Esophagus squamous epithelium (tissue), 5 donors: ENCODE measurements around the gene PLA2G12A. TPM values are rescaled to one million over a fixed set of nuclear protein-coding genes. Genes with fewer than 3 reads are reported as not detected.

Experiments used
- DNase-seq: peaks from one replicate; lab custom pipeline; 2025; lab: John Stamatoyannopoulos, UW
- H3K27ac ChIP-seq, 4 donors: fragments of 200-600 bp; sonication (generic); one replicate each; pipeline ENCODE4 v1.5.1; 2016 to 2019; ENCODE audit warnings: mild to moderate bottlenecking in 1 of 4
- H3K27me3 ChIP-seq, 4 donors: fragments of 200-600 bp; sonication (generic); 1 replicate in 3 of 4; 2 replicates in 1 of 4; pipeline versions ENCODE4 v1.5.1 to v1.6.0; 2017 to 2021; ENCODE audit warnings: antibody characterized with exemption in 1 of 4
- H3K36me3 ChIP-seq, 3 donors: fragments of 200-600 bp; sonication (generic); one replicate each; pipeline ENCODE4 v1.5.1; 2016 to 2019
- H3K4me1 ChIP-seq, 3 donors: fragments of 200-600 bp; sonication (generic); one replicate each; pipeline ENCODE4 v1.5.1; 2017 to 2019
- H3K4me3 ChIP-seq, 4 donors: fragments of 200-600 bp; sonication (generic); 1 replicate in 3 of 4; 2 replicates in 1 of 4; pipeline ENCODE4 v1.5.1; 2016 to 2019; ENCODE audit warnings: mild to moderate bottlenecking in 2 of 4, moderate library complexity in 1 of 4
- H3K9me3 ChIP-seq, 3 donors: fragments of 200-600 bp; sonication (generic); one replicate each; pipeline ENCODE4 v1.5.1; 2016 to 2019
- POLR2A ChIP-seq, 4 donors: fragments of 450-650 bp; IDR thresholded peaks; one replicate each; pipeline ENCODE4 v1.6.1; 2017; ENCODE audit warnings: antibody characterized with exemption in 4 of 4, mild to moderate bottlenecking in 4 of 4, moderate library complexity in 3 of 4
- WGBS, 2 donors: methylation state at CpG; one replicate each; pipeline ENCODE4 v1.1.5; 2018; 5-methylcytosine and 5-hydroxymethylcytosine counted together
- intact Hi-C: fragments of 100-400 bp; cut with DNase I; formaldehyde crosslinking; loops from one replicate; pipeline ENCODE4 v1.15.0; 2022
- total RNA-seq, 4 donors: library from RNA; depleted of rRNA; stranded (reverse); fragments of >200 nt; gene quantifications; one replicate each; pipeline ENCODE4 v1.1.0, GENCODE V29; 2016
- TF ChIP-seq, protein P1 (sequence below), 6 experiments: fragments of 450-650 bp in 4 of 6; fragments of 200-600 bp in 2 of 6; sonication (generic) in 2 of 6; IDR thresholded peaks; one replicate each; pipeline ENCODE4 v1.5.1; 2016 to 2019; ENCODE audit warnings: antibody characterized with exemption in 6 of 6, mild to moderate bottlenecking in 4 of 6, moderate library complexity in 4 of 6
- donor health status: DM: yes; HTN: yes; CAD: no.

PLA2G12A gene
- total RNA-seq, 4 donors from 2014 or later = 10.8 to 66.6 (median 25.2) TPM

DNA sequence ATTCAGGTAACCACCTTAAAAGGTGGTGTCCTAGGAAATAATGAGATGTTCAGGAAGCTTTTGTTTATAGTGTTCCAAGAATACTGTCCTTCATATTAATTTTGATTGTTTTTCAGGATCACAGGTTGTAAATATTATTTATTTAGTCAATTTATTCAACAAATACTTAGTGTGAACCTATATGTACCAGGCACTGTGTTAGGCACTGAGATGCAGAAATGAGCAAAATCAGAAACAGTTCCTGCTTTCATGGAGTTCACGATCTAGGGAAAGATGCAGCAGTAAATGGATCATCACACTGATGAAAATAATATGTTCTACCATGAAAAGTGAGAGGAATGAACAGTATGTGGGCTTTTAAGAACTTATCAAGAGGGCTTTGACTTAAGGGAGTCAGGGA lies 18.2 kb upstream of the PLA2G12A start:
- no peaks in the 10 kb centered on the region for H3K4me1 ChIP-seq
- intact Hi-C loops = no loop called here
- H3K36me3 ChIP-seq = peaks cover 0 to 5% (median 0%) of the 10 kb centered on the region in 3 donors
- WGBS, 2 donors = 100% methylated on average over 1 of the region's 1 CpG
- no peaks in the 10 kb centered on the region for H3K27me3 ChIP-seq
- DNase-seq = no peak
- no peak overlapping the region for H3K27ac ChIP-seq
- no peaks in the 10 kb centered on the region for H3K9me3 ChIP-seq
- H3K4me3 ChIP-seq = no peak overlapping the region
- TF ChIP-seq, protein P1, sequence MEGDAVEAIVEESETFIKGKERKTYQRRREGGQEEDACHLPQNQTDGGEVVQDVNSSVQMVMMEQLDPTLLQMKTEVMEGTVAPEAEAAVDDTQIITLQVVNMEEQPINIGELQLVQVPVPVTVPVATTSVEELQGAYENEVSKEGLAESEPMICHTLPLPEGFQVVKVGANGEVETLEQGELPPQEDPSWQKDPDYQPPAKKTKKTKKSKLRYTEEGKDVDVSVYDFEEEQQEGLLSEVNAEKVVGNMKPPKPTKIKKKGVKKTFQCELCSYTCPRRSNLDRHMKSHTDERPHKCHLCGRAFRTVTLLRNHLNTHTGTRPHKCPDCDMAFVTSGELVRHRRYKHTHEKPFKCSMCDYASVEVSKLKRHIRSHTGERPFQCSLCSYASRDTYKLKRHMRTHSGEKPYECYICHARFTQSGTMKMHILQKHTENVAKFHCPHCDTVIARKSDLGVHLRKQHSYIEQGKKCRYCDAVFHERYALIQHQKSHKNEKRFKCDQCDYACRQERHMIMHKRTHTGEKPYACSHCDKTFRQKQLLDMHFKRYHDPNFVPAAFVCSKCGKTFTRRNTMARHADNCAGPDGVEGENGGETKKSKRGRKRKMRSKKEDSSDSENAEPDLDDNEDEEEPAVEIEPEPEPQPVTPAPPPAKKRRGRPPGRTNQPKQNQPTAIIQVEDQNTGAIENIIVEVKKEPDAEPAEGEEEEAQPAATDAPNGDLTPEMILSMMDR (IDR thresholded peaks at IDR 0.05) = no peak
- no peak for TF ChIP-seq POLR2A (IDR thresholded peaks at IDR 0.05)

DNA sequence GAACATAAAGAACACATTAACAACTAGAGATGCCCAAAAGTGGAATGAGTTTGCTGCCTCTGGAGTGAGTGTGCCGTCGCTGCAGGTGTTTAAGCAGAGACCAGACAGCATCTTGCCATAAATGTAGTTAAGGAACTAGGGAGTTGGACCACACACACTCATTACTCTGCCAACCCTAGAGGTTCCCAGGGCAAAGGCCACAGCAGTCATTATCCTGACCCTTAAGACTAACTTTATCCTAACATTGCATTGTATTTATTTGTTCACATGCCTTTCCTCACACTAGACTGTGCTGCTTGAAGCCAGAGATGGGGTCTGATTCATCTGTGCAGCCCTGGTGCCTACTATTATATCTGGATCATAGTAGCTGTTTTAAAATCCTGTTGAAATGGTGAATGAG lies 16.9 kb upstream of the PLA2G12A start:
- H3K9me3 ChIP-seq = no peaks in the 10 kb centered on the region
- 77 to 87% methylated on average over 2 of the region's 2 CpGs for WGBS, 2 donors
- TF ChIP-seq, protein P1 (IDR thresholded peaks at IDR 0.05) = no peak
- TF ChIP-seq POLR2A (IDR thresholded peaks at IDR 0.05) = no peak
- H3K27me3 ChIP-seq = no peaks in the 10 kb centered on the region
- intact Hi-C loops = no loop called here
- H3K27ac ChIP-seq = no peak overlapping the region
- peaks cover 0 to 5% (median 0%) of the 10 kb centered on the region in 3 donors for H3K36me3 ChIP-seq
- no peak overlapping the region for H3K4me3 ChIP-seq
- no peaks in the 10 kb centered on the region for H3K4me1 ChIP-seq
- no peak for DNase-seq

DNA sequence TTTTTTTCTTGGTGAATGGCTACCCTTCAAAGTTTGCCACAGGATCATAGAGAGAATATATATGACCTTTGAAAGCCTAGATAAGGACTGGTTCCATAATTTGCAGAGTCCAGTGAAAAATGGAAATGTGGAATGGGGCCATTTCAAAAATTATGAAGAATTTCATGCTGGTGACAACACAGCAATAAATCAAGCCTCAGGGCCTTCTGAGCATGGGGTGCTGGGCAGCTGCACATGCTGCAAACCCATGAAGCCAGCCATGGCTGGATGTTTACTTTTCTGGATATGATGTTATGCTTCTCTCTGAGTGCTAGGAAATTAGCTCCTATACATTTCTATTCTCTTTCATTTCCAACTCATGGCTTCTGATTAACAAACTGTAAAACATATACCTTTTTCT lies 16.0 kb upstream of the PLA2G12A start:
- no peak overlapping the region for H3K4me3 ChIP-seq
- no peak for DNase-seq
- intact Hi-C loops = no loop called here
- no peaks in the 10 kb centered on the region for H3K9me3 ChIP-seq
- H3K27me3 ChIP-seq = no peaks in the 10 kb centered on the region
- H3K27ac ChIP-seq = no peak overlapping the region
- H3K4me1 ChIP-seq = no peaks in the 10 kb centered on the region
- peaks cover 0 to 5% (median 0%) of the 10 kb centered on the region in 3 donors for H3K36me3 ChIP-seq
- no peak for TF ChIP-seq POLR2A (IDR thresholded peaks at IDR 0.05)
- TF ChIP-seq, protein P1 (IDR thresholded peaks at IDR 0.05) = no peak

DNA sequence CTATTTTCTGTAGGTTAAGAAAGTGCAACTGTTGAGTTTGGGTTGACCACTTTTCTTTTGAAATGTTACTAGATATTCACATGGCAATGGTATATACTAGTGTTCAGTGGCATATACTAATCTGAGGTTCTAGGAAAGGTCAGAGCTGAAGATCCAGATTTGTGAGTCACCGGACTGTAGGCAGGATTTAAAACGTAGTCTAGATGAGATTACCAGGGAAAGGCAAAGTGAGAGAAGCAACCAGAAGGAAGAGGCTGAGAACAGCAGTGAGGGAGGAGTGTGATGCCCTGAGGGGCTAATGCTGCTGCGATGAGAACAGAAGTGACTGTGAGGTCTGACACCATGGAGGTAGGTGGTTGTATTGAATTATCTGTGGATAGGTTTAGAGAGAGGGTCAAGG lies 9.7 kb upstream of the PLA2G12A start:
- WGBS, 2 donors = 67 to 70% methylated on average over 3 of the region's 3 CpGs
- no peaks in the 10 kb centered on the region for H3K9me3 ChIP-seq

GRCh38 chr4:109738104-109738872 lies 8.4 kb upstream of the PLA2G12A start:
- Histone ChIP-seq H3K4me1 (no peaks in the 10 kb centered on the region), H3K4me3 (no peak overlapping the region), H3K36me3 (no peaks in the 10 kb centered on the region), H3K9me3 (no peaks in the 10 kb centered on the region), H3K27ac (no peak overlapping the region), H3K27me3 (no peaks in the 10 kb centered on the region)
- TF ChIP-seq, protein P1 (IDR thresholded peaks at IDR 0.05) = no peak
- no peak for TF ChIP-seq POLR2A (IDR thresholded peaks at IDR 0.05)
- intact Hi-C loops = no loop called here
- WGBS, 2 donors = 84 to 87% methylated on average over 6 to 10 of the region's 10 CpGs
- DNase-seq = no peak

More for the DNA sequence above, 9.7 kb upstream of the PLA2G12A start:
- TF ChIP-seq POLR2A (IDR thresholded peaks at IDR 0.05) = no peak
- TF ChIP-seq, protein P1 (IDR thresholded peaks at IDR 0.05) = no peak
- Histone ChIP-seq H3K36me3 (no peaks in the 10 kb centered on the region), H3K4me1 (no peaks in the 10 kb centered on the region), H3K4me3 (no peak overlapping the region), H3K27me3 (no peaks in the 10 kb centered on the region), H3K27ac (no peak overlapping the region)
- DNase-seq = no peak
- intact Hi-C loops = no loop called here
